Measurements from ENCODE around the gene RNASE4. TPM values are rescaled to one million over a fixed set of nuclear protein-coding genes. Genes with fewer than 3 reads are reported as not detected.

Gene RNASE4
- total RNA-seq, 1 experiment from 2014 or later, result 0.75 TPM

GRCh38 chr14:20658246-20658645, 26.1 kb upstream of the RNASE4 start:
- ChIA-PET POLR2A (ENCODE audit: low non-redundant PET) (no interaction called here), CTCF (no interaction called here)
- no peak for DNase-seq (ENCODE audit: low spot score)
- TF ChIP-seq EZH2 (IDR thresholded peaks at IDR 0.05; ENCODE audit: borderline replicate concordance, low read depth, low read length, poor library complexity, severe bottlenecking) (no peak), CTCF (conservative IDR thresholded peaks at IDR 0.05; ENCODE audit: low read depth, low read length) (no peak)
- Histone ChIP-seq H3K27ac (ENCODE audit: low read depth, low read length, poor library complexity, severe bottlenecking) (no peak overlapping the region), H3K4me1 (ENCODE audit: insufficient read depth, low read length, poor library complexity, severe bottlenecking) (no peaks in the 10 kb centered on the region), H3K27me3 (replicated peaks; ENCODE audit: insufficient read depth, low read depth, low read length, poor library complexity) (peaks cover 33% of the 10 kb centered on the region), H3K36me3 (ENCODE audit: insufficient read depth, low read length, poor library complexity, severe bottlenecking) (no peaks in the 10 kb centered on the region), H3K4me3 (ENCODE audit: low read depth, low read length, poor library complexity, severe bottlenecking) (no peak overlapping the region), H3K9me3 (ENCODE audit: low read depth, low read length, poor library complexity, severe bottlenecking) (no peaks in the 10 kb centered on the region)
- intact Hi-C loops (cut with micrococcal nuclease; ENCODE audit: unreplicated experiment), result no loop called here
- no TSS peak for BruUV-seq (replicated peaks)

DNA sequence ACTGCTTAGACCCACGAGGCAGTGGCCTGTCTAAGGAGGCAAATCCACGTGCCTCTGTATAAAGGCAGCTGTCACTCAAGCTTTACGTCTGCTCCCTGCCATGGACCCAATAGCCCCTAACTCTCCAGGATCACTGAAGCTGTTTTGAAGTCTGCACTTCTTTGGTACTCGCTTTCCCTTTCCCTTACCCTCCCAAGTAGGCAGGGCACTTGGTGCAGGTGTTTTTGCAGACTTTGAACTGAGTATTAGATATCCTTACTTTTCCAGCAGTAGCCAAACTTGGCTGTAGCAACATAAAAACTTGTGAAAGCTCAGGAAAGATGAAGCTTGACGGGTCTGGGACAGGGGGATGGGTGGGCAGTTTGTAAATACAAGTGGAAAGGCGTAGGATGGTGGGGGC, 25.0 kb upstream of the RNASE4 start:
- no TSS peak for BruUV-seq (replicated peaks)
- CTCF ChIA-PET, result no interaction called here
- H3K4me3 ChIP-seq (ENCODE audit: low read depth, low read length, poor library complexity, severe bottlenecking), result no peak overlapping the region
- POLR2A ChIA-PET (ENCODE audit: low non-redundant PET), result no interaction called here
- peaks cover 30% of the 10 kb centered on the region for H3K27me3 ChIP-seq (replicated peaks; ENCODE audit: insufficient read depth, low read depth, low read length, poor library complexity)
- H3K9me3 ChIP-seq (ENCODE audit: low read depth, low read length, poor library complexity, severe bottlenecking), result no peaks in the 10 kb centered on the region
- intact Hi-C loops (cut with micrococcal nuclease; ENCODE audit: unreplicated experiment), result no loop called here
- H3K36me3 ChIP-seq (ENCODE audit: insufficient read depth, low read length, poor library complexity, severe bottlenecking), result no peaks in the 10 kb centered on the region
- no peaks in the 10 kb centered on the region for H3K4me1 ChIP-seq (ENCODE audit: insufficient read depth, low read length, poor library complexity, severe bottlenecking)
- TF ChIP-seq CTCF (conservative IDR thresholded peaks at IDR 0.05; ENCODE audit: low read depth, low read length) (no peak), EZH2 (IDR thresholded peaks at IDR 0.05; ENCODE audit: borderline replicate concordance, low read depth, low read length, poor library complexity, severe bottlenecking) (no peak)
- H3K27ac ChIP-seq (ENCODE audit: low read depth, low read length, poor library complexity, severe bottlenecking), result no peak overlapping the region
- no peak for DNase-seq (ENCODE audit: low spot score)

DNA sequence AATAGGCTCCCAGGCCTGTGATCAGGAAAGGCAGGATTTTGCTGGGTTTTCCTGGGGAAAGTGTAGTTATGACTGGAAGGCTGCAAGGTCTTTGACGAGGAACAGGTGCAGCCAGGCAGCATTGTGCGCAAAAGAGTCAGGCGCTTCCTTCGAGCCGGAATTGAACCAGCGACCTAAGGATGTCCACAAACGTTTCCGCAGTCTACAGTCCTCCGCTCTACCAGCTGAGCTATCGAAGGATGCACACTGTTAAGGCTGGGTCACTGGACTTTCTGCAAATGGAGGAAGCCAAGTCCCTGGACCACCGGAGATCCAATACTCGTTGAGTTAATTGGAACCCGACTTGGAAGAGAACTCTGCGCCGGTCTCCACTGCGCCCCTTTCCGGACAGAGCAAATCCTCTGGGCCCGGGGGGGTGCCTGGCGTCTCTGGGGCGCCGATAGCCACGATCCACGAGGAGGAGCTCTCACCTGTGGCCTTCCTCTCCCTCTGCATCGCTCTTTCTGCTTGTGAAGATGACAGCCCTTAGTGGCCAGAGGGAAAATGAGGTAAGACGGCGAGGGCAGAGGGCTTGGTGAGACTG, 24.5 kb upstream of the RNASE4 start:
- intact Hi-C loops (cut with micrococcal nuclease; ENCODE audit: unreplicated experiment), result no loop called here
- ChIA-PET CTCF (no interaction called here), POLR2A (ENCODE audit: low non-redundant PET) (no interaction called here)
- H3K27ac ChIP-seq (ENCODE audit: low read depth, low read length, poor library complexity, severe bottlenecking), result no peak overlapping the region
- peaks cover 30% of the 10 kb centered on the region for H3K27me3 ChIP-seq (replicated peaks; ENCODE audit: insufficient read depth, low read depth, low read length, poor library complexity)
- DNase-seq (ENCODE audit: low spot score), result no peak
- no peak overlapping the region for H3K4me3 ChIP-seq (ENCODE audit: low read depth, low read length, poor library complexity, severe bottlenecking)
- no peak for TF ChIP-seq EZH2 (IDR thresholded peaks at IDR 0.05; ENCODE audit: borderline replicate concordance, low read depth, low read length, poor library complexity, severe bottlenecking)
- no peak for TF ChIP-seq CTCF (conservative IDR thresholded peaks at IDR 0.05; ENCODE audit: low read depth, low read length)
- H3K36me3 ChIP-seq (ENCODE audit: insufficient read depth, low read length, poor library complexity, severe bottlenecking), result no peaks in the 10 kb centered on the region
- no peaks in the 10 kb centered on the region for H3K4me1 ChIP-seq (ENCODE audit: insufficient read depth, low read length, poor library complexity, severe bottlenecking)
- no TSS peak for BruUV-seq (replicated peaks)
- no peaks in the 10 kb centered on the region for H3K9me3 ChIP-seq (ENCODE audit: low read depth, low read length, poor library complexity, severe bottlenecking)
